GM21529 (cell line): ENCODE results near the gene TNS3.

Experiments used
- ATAC-seq: cut with Tn5 transposase; IDR thresholded peaks from one replicate; pipeline ENCODE4 v1.9.1; 2021; ENCODE audit not compliant: unreplicated experiment

TNS3 gene

GRCh38 chr7:47528471-47528870, 53.4 kb downstream of the TNS3 start:
- no peak for ATAC-seq

- no peak for ATAC-seq
These were observed 55.4 kb downstream of the TNS3 start for GRCh38 chr7:47526466-47526865.

- no peak for ATAC-seq
These were observed 56.8 kb downstream of the TNS3 start for GRCh38 chr7:47525066-47525623.

GRCh38 chr7:47523401-47523800, 58.5 kb downstream of the TNS3 start:
- no peak for ATAC-seq

- ATAC-seq, result no peak
These were observed 59.9 kb downstream of the TNS3 start for GRCh38 chr7:47521816-47522561.

GRCh38 chr7:47521011-47521795, 60.7 kb downstream of the TNS3 start:
- ATAC-seq, result no peak

GRCh38 chr7:47520406-47520805, 61.5 kb downstream of the TNS3 start:
- ATAC-seq, result no peak

- no peak for ATAC-seq
These were observed 63.1 kb downstream of the TNS3 start for GRCh38 chr7:47518827-47519226.

- no peak for ATAC-seq
These were observed 64.0 kb downstream of the TNS3 start for GRCh38 chr7:47517821-47518480.

- ATAC-seq, result no peak
These were observed 64.8 kb downstream of the TNS3 start for GRCh38 chr7:47516985-47517600.

- ATAC-seq, result no peak
These were observed 65.5 kb downstream of the TNS3 start for GRCh38 chr7:47516386-47516785.

GRCh38 chr7:47515305-47515834, 66.5 kb downstream of the TNS3 start:
- ATAC-seq, result no peak

GRCh38 chr7:47514818-47515217, 67.1 kb downstream of the TNS3 start:
- ATAC-seq, result no peak

GRCh38 chr7:47514367-47514766, 67.5 kb downstream of the TNS3 start:
- ATAC-seq, result no peak

GRCh38 chr7:47513741-47514241, 68.1 kb downstream of the TNS3 start:
- ATAC-seq, result no peak

- no peak for ATAC-seq
These were observed 69.3 kb downstream of the TNS3 start for GRCh38 chr7:47512481-47513176.

GRCh38 chr7:47511699-47512370, 70.1 kb downstream of the TNS3 start:
- ATAC-seq, result no peak

GRCh38 chr7:47510786-47511185, 71.1 kb downstream of the TNS3 start:
- no peak for ATAC-seq

GRCh38 chr7:47510192-47510591, 71.7 kb downstream of the TNS3 start:
- no peak for ATAC-seq

- no peak for ATAC-seq
These were observed 72.3 kb downstream of the TNS3 start for GRCh38 chr7:47509571-47509970.
